ENCODE results near the gene PEX12. TPM values are rescaled to one million over a fixed set of nuclear protein-coding genes. Genes with fewer than 3 reads are reported as not detected.
"Not testable (repeated sequence)": the region's sequence is repeated elsewhere in the genome, so short reads cannot be mapped to it uniquely, and the experiment has no call there.

PEX12 gene
- total RNA-seq, 1 donor from 2014 or later, result 7.8 TPM

DNA sequence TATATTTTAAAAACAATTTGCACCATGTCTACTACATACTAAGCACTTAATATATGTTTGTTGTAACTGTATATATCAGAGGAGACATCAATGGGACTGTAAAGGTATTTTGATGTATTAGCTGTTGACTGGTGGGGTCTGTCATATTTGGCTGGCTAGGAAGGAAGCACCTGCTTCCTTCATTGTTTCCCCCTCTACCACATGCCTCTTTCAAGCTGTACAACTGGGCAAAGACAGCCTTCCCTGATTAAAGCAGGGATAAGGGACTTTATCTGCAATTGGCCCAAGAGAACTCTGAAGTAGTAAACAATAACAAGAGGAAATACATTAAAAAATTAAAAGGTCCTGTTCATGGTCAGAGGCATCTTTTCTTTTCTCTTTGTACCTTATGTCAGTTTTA, 35.4 kb downstream of the PEX12 start:
- intact Hi-C loops (cut with DNase I), result loop anchor here (10.0 kb wide), 1 partner anchor 358 kb away; no protein-coding TSS in a partner anchor
- DNase-seq (ENCODE audit: low spot score) (no peak), ATAC-seq (no peak)

DNA sequence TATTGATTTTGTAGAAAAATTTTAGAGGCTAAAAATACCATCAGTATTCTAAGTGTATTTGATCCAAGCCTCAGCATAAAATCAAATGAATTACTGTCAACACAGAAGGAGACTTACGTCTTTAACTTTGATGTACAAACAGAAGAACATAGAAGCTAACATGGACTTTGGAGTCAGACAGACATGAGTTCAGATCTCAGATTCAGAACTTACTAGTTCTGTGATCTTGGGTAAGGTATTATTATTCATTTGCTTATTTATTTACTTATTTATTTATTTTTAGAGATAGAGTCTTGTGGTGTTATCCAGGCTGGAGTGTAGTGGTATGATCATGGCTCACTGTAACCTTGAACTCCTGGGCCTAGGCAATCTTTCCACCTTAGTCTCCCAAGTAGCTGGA, 36.9 kb downstream of the PEX12 start:
- intact Hi-C loops (cut with DNase I), result loop anchor here (10.0 kb wide), 1 partner anchor 357 kb away; no protein-coding TSS in a partner anchor
- ATAC-seq (no peak), DNase-seq (ENCODE audit: low spot score) (no peak)

DNA sequence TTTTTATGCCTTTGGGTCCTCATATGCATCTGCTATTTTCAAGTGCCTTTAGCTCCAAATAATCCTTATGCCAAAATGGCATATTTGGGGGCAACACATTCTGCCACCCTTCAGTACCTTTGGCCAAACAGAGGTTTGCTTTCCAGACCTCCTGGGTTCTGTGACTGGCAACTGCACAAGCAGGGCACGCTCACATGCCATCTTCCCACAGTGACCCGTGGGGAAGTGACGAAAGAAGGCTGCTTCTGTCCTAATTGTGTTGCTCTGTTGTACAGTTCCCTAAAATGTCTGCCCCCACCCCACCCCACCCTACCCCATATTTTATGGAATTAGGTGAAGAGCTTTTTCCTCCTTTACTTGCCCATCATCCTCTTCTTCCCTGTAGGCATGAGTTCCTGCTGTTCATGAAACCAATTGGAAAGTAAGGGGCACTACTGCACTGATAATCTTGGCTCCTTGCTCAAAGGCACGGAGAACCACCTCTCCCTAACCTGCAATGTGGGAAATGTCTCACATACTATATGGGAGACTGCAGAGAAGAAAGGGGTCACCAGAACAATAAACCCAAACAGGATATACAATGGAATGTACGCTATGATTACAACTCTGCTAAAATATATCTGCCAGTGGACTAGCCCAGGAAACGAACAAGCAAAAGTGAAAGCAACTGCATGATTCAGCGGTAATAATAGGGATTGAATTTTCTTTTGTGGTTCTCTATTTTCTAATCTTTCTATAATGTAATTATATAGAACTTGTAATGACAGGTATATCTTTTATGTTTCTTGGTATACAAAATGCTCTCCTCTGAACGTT, 37.6 kb downstream of the PEX12 start:
- ATAC-seq (peak; percentile 73), DNase-seq (ENCODE audit: low spot score) (peak; percentile 69)
- intact Hi-C loops (cut with DNase I), result loop anchor here (10.0 kb wide), 1 partner anchor 356 kb away; no protein-coding TSS in a partner anchor

- DNase-seq (ENCODE audit: low spot score), result no peak
- intact Hi-C loops (cut with DNase I), result loop anchor here (5.0 to 10.0 kb wide), 2 partner anchors 227 to 355 kb away; no protein-coding TSS in a partner anchor
- no peak for ATAC-seq
Measured at GRCh38 chr17:35539659-35540026, 38.7 kb downstream of the PEX12 start.

- DNase-seq (ENCODE audit: low spot score) (no peak), ATAC-seq (peak; percentile 52)
- intact Hi-C loops (cut with DNase I), result loop anchor here (5.0 kb wide), 1 partner anchor 225 kb away; no protein-coding TSS in a partner anchor
Measured at GRCh38 chr17:35537601-35538141, 40.7 kb downstream of the PEX12 start, which contains the start of gene SLFN12L. TSS of gene SLFN12L (minus strand) at chr17:35537678. CDS start at chr17:35522364, 15,314 bp downstream.

GRCh38 chr17:35536664-35537171, 41.7 kb downstream of the PEX12 start:
- ATAC-seq (no peak), DNase-seq (ENCODE audit: low spot score) (no peak)
- intact Hi-C loops (cut with DNase I), result loop anchor here (5.0 kb wide), 1 partner anchor 224 kb away; no protein-coding TSS in a partner anchor

DNA sequence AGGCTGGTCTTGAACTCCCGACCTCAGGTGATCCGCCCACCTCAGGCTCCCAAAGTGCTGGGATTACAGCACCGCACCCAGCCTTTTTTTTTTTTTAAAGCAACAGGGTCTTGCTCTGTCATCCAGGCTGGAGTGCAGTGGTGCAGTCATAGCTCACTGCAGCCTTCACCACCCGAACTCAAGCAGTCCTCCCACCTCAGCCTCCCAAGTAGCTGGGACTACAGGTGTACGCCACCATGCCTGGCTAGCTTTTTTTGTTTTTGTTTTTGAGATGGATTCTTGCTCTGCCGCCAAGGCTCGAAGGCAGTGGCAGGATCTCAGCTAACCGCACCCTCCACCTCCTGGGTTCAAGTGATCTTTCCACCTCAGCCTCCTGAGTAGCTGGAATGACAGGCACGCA, 43.0 kb downstream of the PEX12 start:
- not testable (repeated sequence) for DNase-seq (ENCODE audit: low spot score); ATAC-seq
- intact Hi-C loops (cut with DNase I), result loop anchor here (5.0 kb wide), 1 partner anchor 223 kb away; no protein-coding TSS in a partner anchor

DNA sequence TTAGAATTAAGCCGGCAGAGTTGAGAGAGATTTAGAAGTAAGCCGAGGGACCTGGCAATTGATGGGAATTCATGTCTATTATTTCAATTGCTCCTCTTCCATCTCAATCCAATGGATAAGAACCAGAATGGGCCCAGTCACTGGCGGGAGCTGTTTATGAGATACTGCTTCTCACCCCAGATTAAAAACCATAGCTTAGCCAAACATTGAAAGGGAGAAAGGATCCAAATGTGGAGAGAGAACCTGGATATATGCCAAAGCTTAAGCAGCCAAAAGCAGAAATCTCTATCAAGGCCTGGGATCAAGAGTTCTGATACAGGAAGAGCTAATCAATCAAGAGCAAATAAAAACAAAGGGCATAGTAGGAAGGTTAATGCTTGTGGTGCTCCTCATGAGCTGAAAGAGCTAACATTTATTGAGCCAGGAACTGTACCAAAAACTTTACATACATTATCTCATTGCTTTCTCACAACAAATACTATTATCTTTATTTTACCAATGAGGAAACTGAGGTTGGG, 43.7 kb downstream of the PEX12 start:
- no peak for DNase-seq (ENCODE audit: low spot score)
- no peak for ATAC-seq
- intact Hi-C loops (cut with DNase I), result loop anchor here (5.0 kb wide), 1 partner anchor 222 kb away; no protein-coding TSS in a partner anchor

- intact Hi-C loops (cut with DNase I), result no loop called here
- DNase-seq (ENCODE audit: low spot score) (no peak), ATAC-seq (no peak)
Measured at GRCh38 chr17:35531160-35531559, 47.2 kb downstream of the PEX12 start.

DNA sequence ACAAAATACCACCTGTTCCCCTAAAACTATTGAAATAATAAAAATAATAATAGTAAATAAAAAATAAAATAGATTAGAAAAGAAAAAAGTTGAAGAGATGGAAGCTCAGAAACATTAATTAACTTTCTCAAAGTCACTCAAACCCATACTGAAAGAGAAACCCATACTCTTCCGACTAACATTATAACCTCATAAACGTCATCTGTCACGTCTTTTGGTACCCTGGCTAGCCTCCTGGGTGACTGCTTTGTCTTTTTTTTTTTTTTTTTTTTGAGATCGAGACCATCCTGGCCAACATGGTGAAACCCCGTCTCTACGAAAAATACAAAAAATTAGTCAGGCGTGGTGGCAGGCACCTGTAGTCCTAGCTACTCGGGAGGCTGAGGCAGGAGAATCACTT, 48.5 kb downstream of the PEX12 start:
- intact Hi-C loops (cut with DNase I), result no loop called here
- no peak for ATAC-seq
- no peak for DNase-seq (ENCODE audit: low spot score)

GRCh38 chr17:35529326-35529725, 49.0 kb downstream of the PEX12 start:
- DNase-seq (ENCODE audit: low spot score); intact Hi-C loops (cut with DNase I); ATAC-seq: not testable (repeated sequence)

Other genes with a start within 250 kb of the PEX12 start
- gene SLFN11, start 204.9 kb downstream of the PEX12 start, total RNA-seq, result 107 TPM
- 17.2 TPM for gene SLFN12, start 146.1 kb downstream of the PEX12 start, total RNA-seq
- gene SLFN13, start 129.8 kb downstream of the PEX12 start, total RNA-seq, result 33.8 TPM
- 6.0 TPM for gene SLFN12L, start 40.9 kb downstream of the PEX12 start, total RNA-seq
- gene SLFN14, start 17.8 kb downstream of the PEX12 start, total RNA-seq, result 0.45 TPM
- gene AP2B1, start 8.8 kb upstream of the PEX12 start, total RNA-seq, result 130 TPM
- 5.4 TPM for gene RASL10B, start 153.1 kb upstream of the PEX12 start, total RNA-seq
- 0.13 TPM for gene GAS2L2, start 174.7 kb upstream of the PEX12 start, total RNA-seq
- not detected for gene C17orf50, start 182.3 kb upstream of the PEX12 start, total RNA-seq
- gene MMP28, start 217.1 kb upstream of the PEX12 start, total RNA-seq, result 61.5 TPM
- 183 TPM for gene TAF15, start 230.9 kb upstream of the PEX12 start, total RNA-seq

Measured in sciatic nerve (tissue), 2 donors.